ENCODE results near the gene MAGI2. TPM values are rescaled to one million over a fixed set of nuclear protein-coding genes. Genes with fewer than 3 reads are reported as not detected.

Gene MAGI2
- total RNA-seq, 2 donors from 2014 or later: 10.3 to 19.2 TPM

DNA sequence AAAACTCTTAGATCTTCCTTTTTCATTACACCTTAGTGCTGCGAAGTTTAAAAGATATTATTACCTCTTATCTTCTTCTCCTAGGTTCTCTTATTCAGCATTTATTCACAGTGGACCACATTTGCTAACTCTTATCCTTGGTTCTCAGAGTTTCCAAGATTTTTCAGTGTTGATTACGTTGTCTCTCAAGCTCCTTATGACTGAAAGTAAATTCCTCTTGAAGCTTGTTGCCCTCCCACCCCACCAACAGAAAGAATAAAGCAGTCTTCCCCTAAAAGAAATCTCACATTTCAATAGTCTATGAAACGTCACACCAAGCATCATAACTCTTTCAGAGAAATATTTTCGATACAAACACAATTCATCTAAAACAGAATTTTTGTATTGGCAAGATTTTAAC, 362.5 kb downstream of the MAGI2 start:
- H3K9ac ChIP-seq (ENCODE audit: extremely low read depth, low read length, poor library complexity, severe bottlenecking): no peak overlapping the region
- H3K4me3 ChIP-seq (ENCODE audit: low read length): no peak overlapping the region
- H3K4me1 ChIP-seq (ENCODE audit: control insufficient read depth, insufficient read depth, low read length): no peaks in the 10 kb centered on the region
- no peak overlapping the region for H3K4me3 Mint-ChIP-seq
- H3K9me3 Mint-ChIP-seq: peaks cover 5% of the 10 kb centered on the region
- no peak overlapping the region for H3K27ac Mint-ChIP-seq
- TF ChIP-seq, protein P1, sequence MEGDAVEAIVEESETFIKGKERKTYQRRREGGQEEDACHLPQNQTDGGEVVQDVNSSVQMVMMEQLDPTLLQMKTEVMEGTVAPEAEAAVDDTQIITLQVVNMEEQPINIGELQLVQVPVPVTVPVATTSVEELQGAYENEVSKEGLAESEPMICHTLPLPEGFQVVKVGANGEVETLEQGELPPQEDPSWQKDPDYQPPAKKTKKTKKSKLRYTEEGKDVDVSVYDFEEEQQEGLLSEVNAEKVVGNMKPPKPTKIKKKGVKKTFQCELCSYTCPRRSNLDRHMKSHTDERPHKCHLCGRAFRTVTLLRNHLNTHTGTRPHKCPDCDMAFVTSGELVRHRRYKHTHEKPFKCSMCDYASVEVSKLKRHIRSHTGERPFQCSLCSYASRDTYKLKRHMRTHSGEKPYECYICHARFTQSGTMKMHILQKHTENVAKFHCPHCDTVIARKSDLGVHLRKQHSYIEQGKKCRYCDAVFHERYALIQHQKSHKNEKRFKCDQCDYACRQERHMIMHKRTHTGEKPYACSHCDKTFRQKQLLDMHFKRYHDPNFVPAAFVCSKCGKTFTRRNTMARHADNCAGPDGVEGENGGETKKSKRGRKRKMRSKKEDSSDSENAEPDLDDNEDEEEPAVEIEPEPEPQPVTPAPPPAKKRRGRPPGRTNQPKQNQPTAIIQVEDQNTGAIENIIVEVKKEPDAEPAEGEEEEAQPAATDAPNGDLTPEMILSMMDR (conservative IDR thresholded peaks at IDR 0.05): no peak
- H3K27me3 ChIP-seq (ENCODE audit: control insufficient read depth, insufficient read depth, low read length, poor library complexity, severe bottlenecking): no peaks in the 10 kb centered on the region
- no peaks in the 10 kb centered on the region for H3K27me3 Mint-ChIP-seq (ENCODE audit: insufficient read depth)
- H3K36me3 Mint-ChIP-seq (ENCODE audit: low read depth): no peaks in the 10 kb centered on the region
- H3K9me3 ChIP-seq (ENCODE audit: control insufficient read depth, low read length): peaks cover 2% of the 10 kb centered on the region
- H3K27ac ChIP-seq (ENCODE audit: low read depth, low read length): no peak overlapping the region
- H3K36me3 ChIP-seq (ENCODE audit: control insufficient read depth, insufficient read depth, low read length): no peaks in the 10 kb centered on the region
- WGBS, 2 experiments (ENCODE audit: insufficient coverage in 1 of 2, insufficient read length in 1 of 2): 89 to 92% methylated on average over 2 to 4 of the region's 4 CpGs
- DNase-seq: no peak
- no peaks in the 10 kb centered on the region for H3K4me1 Mint-ChIP-seq

DNA sequence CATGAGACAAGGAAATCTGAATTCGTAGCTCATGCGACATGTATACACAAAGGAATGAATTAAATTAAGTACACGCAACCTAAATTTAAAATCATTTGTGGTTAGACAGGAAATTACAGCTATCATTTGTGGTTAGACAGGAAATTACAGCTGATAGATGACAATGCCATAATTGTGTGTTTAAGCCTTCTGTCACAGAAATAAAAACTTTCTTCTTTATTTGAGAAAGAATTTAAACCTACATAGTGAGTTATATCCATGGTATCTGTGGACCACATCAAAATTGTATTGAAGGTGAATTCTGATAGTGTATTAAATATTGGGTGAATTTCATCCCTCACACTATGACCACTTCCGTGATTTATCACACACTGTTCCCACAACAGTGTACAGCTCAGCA, 362.9 kb downstream of the MAGI2 start:
- H3K9ac ChIP-seq (ENCODE audit: extremely low read depth, low read length, poor library complexity, severe bottlenecking): no peak overlapping the region
- no peaks in the 10 kb centered on the region for H3K27me3 Mint-ChIP-seq (ENCODE audit: insufficient read depth)
- no peak overlapping the region for H3K4me3 ChIP-seq (ENCODE audit: low read length)
- TF ChIP-seq, protein P1 (conservative IDR thresholded peaks at IDR 0.05): no peak
- H3K4me3 Mint-ChIP-seq: no peak overlapping the region
- H3K9me3 Mint-ChIP-seq: peaks cover 5% of the 10 kb centered on the region
- DNase-seq: no peak
- H3K36me3 ChIP-seq (ENCODE audit: control insufficient read depth, insufficient read depth, low read length): no peaks in the 10 kb centered on the region
- H3K27ac ChIP-seq (ENCODE audit: low read depth, low read length): no peak overlapping the region
- H3K36me3 Mint-ChIP-seq (ENCODE audit: low read depth): no peaks in the 10 kb centered on the region
- H3K4me1 Mint-ChIP-seq: no peaks in the 10 kb centered on the region
- H3K4me1 ChIP-seq (ENCODE audit: control insufficient read depth, insufficient read depth, low read length): no peaks in the 10 kb centered on the region
- no peak overlapping the region for H3K27ac Mint-ChIP-seq
- H3K9me3 ChIP-seq (ENCODE audit: control insufficient read depth, low read length): peaks cover 7% of the 10 kb centered on the region
- WGBS, 2 experiments (ENCODE audit: insufficient coverage in 1 of 2, insufficient read length in 1 of 2): 95% methylated on average over 4 of the region's 4 CpGs; no CpG with 5 or more reads in 1 of the 2 experiments
- no peaks in the 10 kb centered on the region for H3K27me3 ChIP-seq (ENCODE audit: control insufficient read depth, insufficient read depth, low read length, poor library complexity, severe bottlenecking)

DNA sequence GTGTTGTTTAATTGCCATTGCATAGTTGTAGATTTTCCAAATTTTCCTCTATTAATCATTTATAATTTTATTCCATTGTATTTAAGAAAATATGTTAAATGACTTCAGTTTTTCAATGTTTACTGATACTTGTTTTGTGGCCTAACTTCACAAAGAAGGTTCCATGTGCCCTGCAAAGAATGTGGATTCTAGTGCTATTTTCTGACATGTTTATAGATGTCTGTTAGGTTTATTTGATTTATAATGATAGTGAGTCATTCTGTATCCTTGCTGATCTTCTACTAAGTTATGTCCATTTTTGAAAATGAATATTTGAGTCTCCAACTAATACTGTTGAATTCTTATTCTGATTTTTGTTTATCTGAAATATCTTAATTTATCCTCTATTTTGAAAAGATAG, 369.0 kb downstream of the MAGI2 start:
- H3K27ac ChIP-seq (ENCODE audit: low read depth, low read length): no peak overlapping the region
- TF ChIP-seq, protein P1 (conservative IDR thresholded peaks at IDR 0.05): no peak
- no peak for DNase-seq
- no peak overlapping the region for H3K4me3 Mint-ChIP-seq
- H3K9ac ChIP-seq (ENCODE audit: extremely low read depth, low read length, poor library complexity, severe bottlenecking): no peak overlapping the region
- H3K27ac Mint-ChIP-seq: no peak overlapping the region
- peaks cover 5% of the 10 kb centered on the region for H3K9me3 Mint-ChIP-seq
- peaks cover 10% of the 10 kb centered on the region for H3K9me3 ChIP-seq (ENCODE audit: control insufficient read depth, low read length)
- H3K4me3 ChIP-seq (ENCODE audit: low read length): no peak overlapping the region
- H3K4me1 Mint-ChIP-seq: no peaks in the 10 kb centered on the region
- no peaks in the 10 kb centered on the region for H3K4me1 ChIP-seq (ENCODE audit: control insufficient read depth, insufficient read depth, low read length)
- H3K36me3 ChIP-seq (ENCODE audit: control insufficient read depth, insufficient read depth, low read length): no peaks in the 10 kb centered on the region
- no peaks in the 10 kb centered on the region for H3K27me3 ChIP-seq (ENCODE audit: control insufficient read depth, insufficient read depth, low read length, poor library complexity, severe bottlenecking)
- no peaks in the 10 kb centered on the region for H3K27me3 Mint-ChIP-seq (ENCODE audit: insufficient read depth)
- no peaks in the 10 kb centered on the region for H3K36me3 Mint-ChIP-seq (ENCODE audit: low read depth)
